GM19395 (cell line): ENCODE results near the gene KIF1B.

Source experiments
- ATAC-seq: cut with Tn5 transposase; IDR thresholded peaks from one replicate; pipeline ENCODE4 v1.9.1; 2021; ENCODE audit warnings: mild to moderate bottlenecking, moderate library complexity; ENCODE audit not compliant: unreplicated experiment

KIF1B gene

DNA sequence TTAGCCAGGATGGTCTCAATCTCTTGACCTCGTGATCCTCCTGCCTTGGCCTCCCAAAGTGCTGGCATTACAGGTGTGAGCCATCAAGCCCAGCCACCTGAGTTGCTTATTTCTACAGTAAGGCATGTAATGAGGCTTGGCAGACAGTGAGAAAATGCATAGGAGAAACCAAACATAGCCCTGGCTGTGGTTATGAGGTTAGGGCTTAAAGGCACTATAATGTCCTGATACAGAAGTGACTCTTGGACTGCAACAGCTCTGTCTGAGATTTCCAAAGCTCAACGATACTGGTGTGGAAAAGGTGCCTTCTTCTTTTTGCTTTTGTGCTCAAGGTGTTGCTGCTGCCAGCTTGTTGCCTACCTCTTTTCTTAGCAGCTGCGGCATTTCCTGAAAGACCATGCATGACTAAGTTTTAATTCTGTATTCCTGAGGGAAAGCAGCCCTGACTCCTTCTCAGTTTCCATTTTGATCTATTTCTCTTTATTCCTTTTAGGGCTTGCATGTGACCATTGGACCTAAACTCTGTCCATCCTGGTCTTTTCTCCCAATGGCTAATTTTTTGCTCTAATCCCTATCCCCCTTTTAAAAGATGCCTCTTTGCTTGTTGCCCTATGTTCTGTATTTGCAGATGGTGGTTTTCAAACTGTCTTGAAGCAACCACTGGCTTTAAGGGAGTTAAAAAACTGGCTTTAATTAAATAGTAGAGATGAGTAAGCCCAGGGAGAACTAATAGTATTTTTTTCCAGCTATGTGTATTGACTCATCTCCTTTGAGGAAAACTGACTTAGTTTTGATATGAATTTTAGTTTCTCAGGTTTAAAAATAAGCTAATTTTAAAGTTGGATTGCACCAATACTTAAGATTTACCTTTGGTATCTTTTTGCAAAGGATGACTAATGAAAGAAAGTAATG lies 70.3 kb downstream of the KIF1B start:
- no peak for ATAC-seq

DNA sequence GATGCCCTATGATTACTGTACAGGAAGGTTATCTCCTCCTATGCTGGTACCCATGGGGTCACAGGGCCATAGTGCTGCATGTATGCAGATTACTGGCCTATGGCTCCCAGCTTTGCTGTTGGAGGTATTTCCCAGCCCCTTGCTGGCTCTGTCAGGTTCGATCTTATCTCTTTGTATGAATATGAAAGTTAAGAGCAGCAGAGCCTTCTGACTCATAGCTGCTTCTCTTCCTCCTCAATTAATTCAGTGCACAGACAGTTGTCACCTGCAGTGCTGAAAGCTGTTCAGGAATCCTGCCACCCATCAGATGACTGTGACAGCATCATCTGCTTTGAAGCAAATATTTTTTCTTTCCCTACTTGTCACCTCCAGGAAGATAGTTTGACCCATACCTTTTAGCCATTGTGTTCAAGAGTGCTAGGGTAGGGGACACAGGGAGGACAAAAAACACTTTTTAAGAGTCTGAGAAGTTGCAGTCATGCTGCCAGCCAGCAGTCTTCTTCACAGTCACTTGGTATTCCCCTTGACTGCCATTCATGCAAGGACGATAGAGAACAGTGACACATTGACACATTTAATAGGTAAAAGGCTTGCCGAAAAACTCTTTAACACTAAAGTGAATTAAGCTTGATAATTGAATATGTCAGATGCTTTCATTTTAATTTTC lies 73.1 kb downstream of the KIF1B start:
- ATAC-seq: peak; percentile 60

DNA sequence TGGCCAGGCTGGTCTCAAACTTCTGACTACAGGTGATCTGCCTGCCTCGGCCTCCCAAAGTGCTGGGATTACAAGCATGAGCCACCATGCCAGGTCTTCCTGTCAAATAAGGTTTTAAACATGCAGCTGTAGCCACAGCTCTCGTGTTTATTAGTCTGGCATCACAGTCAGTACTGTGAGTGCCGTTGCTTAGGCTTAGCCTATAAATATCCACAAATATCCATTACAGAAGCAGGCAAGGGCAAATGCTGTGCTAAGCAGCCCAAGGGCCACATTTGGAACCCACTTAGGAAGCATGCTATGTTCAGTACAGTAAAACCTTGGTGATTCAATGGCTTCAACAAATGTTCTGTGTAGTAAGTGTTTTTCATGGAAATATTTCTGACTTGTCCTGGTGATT lies 75.9 kb downstream of the KIF1B start:
- no peak for ATAC-seq

DNA sequence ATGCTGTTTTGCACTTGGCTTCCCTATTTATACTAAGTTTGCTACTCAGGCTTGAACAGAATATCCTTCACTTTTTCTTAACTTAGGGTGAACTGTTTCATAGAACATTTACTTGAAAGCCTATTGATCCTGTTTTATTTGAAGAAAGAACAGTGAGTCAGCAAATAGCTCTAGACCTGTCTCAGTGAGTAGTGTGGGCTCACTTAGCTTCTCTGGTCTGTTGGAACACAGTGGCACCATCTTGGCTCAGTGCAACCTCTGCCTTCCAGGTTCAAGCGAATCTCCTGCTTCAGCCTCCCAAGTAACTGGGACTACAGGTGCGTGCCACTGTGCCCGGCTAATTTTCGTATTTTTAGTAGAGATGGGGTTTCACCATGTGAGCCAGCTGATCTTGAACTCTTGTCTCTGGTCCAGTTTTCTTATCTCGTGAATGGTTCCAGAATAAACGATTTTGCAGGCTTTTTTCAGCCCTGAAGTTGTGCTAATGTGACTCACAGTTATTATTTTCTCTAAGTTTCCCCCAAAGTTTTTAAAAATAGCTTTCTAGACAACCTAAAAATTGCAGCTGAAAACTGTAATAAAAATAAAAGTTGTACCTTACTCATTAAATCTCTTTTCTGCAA lies 76.8 kb downstream of the KIF1B start:
- ATAC-seq: no peak

DNA sequence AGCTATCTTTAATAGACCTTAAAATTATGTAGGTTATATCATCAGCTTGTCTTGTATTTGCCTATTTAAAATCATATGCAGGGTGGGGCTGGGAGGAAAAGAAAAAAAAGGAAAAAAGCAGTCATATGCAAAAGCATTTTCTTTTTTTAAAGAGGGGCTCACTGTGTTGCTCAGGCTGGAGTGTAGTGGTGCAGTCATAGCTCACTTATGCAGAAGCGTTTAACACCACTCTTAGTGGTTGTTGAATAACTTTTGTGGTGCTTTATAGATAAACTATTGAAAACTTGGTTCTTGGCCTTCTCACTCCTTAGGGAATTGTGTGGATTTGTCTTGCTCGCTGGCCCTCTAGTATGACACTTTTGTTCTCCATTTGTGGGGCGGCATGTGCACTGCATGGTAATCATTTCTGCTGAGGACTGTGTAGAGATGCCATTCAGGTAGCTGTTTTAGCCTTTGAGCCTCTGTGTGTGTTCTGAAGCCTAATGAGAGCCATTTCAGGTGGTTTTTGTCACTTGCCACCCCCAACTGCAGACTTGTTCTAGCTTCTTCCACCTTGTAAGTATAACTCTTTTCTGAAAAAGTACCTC lies 77.8 kb downstream of the KIF1B start:
- no peak for ATAC-seq

DNA sequence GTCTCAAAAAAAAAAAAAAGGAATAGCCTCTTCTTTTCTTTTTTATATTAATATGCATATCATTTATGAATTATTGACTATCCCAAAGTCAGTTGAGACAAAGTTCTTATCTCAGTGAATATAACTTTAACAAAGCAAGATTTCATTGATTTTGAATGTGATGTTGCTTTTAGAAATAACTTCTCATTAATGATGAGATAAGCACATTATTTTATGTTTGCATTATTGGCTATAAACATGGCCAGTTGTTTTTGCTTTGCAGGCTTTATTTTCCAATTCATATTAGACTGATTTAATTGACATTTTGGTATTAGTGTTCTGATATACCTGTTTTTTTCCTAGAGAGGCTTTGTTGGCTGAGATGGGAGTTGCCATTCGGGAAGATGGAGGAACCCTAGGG lies 81.3 kb downstream of the KIF1B start:
- ATAC-seq: no peak

DNA sequence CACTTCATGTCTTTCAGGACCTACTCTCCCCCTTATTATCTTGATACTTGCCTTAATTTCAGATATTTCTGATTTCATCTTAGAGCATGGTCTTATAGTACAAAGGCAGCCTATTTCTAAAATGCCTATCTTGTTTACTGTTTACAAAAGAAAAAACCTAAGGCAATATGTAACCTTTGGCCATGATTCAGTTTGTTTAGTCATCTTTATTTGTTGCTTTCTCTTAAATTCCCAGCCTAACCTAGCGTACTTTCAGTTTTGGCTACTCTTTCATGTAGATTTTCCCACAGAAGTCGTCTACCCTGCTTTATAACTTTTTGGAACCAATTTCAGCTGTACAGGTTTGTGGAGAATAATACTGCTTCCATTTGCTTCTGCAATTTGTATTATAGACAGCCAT lies 81.8 kb downstream of the KIF1B start:
- ATAC-seq: no peak

DNA sequence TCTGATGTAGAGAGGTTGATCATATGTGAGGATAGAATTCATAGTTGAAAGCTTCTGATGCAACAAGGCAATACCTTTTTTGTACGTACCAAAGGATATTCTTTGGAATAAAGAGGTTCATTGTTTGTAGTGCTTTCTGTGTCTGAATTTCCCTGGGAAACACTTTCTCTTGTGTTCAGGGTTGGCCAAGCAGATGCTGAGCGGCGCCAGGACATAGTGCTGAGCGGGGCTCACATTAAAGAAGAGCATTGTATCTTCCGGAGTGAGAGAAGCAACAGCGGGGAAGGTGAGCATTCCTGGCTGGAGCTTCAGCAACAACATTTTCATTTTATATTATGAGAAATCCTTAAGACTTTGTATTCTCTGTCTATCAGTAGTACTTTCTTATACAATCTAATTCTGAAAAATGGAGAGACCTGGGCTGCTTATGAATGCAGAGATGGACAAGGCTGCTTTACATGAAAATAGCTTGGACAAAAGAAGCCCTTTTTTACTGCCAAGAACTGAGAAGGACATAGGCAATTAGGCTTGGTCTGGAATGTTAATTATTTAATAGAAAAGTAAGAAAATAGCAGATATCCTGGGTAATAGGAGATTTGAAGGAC lies 85.2 kb downstream of the KIF1B start:
- ATAC-seq: no peak

DNA sequence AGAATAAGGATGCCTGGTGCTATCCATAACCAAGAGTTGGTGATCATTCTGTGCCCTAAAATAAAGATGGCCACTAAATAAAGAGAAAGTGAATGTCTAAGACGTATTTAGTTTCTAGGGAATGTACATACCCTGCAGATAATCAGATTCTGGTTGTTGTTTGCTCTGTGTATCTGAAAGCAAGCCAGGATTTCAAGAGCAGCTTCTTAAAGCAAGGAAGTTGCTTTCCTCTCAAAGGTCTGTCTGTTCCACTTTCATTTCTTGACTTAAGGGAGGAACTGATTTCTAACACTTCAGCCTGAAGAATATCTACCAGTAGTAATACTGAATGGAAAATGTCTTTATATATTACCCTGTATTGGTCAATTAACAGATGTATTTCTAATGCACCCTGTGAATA lies 88.8 kb downstream of the KIF1B start:
- no peak for ATAC-seq

DNA sequence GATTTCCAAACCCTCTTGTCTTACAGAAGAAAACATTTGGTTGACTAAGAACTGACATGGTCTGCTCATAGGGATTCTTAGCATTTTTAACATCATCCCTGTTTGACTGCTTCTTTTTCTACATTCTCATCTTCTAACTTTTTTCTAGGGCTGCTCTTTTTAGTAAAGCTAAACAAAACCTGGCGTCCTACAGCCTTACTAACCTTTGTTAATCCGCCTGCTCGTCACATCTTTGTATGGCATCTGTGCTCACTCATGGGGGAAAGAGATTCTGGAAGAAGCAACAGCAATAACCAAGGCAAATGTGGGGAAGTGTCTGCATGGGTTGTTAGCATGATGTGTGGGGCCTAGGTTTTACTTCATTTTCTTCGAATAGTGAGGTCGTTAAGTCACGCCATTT lies 92.0 kb downstream of the KIF1B start:
- no peak for ATAC-seq

DNA sequence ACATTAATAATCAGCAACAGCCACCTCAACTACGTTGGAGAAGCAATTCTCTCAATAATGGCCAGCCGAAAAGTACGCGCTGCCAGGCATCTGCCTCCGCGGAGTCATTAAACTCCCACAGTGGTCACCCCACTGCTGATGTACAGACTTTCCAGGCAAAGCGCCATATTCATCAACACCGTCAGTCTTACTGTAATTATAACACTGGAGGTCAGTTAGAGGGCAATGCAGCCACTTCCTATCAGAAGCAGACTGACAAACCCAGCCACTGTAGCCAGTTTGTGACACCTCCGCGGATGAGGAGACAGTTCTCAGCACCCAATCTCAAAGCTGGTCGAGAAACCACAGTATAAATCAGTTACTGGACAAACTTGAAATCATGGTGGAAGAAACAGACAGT lies 93.9 kb downstream of the KIF1B start:
- ATAC-seq: no peak

DNA sequence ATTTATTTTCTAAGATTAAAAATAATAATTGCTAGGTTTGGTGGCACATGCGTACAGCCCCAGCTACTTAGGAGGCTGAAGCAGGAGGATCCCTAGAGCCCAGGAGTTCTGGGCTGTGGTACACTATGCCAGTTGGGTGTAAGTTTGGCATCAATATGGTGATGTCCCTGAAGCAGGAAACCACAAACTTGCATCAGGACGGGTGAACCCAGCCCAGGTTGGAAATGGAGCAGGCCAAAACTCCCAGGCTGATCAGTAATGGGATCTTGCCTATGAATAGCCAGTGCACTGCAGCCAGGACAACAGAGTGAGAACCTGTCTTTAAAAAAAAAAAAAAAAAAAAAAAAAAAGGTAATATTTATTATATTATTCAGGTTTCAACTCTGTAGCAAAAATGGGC lies 96.1 kb downstream of the KIF1B start:
- ATAC-seq: no peak

DNA sequence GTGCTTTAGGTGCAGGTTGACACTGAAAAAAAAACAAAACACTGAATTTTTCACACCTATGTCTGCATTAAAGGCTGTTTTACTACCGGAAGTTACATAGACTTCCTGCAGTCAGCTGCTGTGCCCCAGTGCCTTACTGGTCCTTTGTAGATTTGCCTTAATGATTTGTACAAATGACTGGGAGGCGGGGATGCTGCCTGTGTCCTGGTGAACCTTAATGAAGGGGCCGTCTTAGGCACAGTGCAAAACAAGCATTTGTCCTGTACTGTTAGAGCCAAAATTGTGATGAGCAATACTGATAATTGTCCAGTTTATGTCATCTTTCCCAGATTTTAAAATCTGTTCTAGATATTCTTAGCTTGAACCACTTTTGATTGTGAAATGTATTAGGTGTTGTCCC lies 97.6 kb downstream of the KIF1B start:
- no peak for ATAC-seq

DNA sequence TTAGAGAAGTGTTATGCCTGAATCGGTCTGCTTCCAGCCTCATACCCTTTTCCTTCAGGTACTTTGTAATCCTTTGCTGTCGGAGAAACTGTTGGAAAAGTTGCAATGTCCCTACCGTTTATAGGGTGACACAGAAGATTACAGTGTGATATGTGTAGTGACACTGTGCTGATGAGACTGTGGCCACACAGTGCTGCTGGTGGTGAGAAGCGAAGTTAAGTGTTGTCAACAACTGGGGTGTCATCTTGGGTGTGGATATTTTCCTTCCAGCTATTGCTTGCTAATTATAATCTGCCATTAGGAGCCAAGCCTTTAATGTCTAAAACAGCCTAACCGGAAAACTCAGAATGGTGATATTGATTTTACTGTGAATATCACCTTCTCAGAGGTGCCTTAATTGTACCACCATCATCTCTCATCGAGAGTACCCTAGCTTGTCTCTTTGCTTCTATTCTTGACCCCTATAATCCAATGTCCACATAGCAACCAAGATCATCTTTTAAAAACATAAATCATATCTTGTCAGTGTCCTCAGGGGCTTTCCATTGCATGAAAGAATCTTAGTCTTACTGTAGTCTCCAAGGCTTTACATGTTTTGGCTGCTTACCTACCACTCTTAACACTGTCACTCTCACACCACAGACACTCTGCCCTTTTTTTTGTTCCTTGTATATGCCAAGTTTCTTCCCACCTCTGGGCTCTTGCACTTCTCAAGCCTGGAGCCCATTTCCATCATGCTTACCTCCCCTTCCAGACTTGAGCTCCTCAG lies 99.1 kb downstream of the KIF1B start:
- ATAC-seq: no peak

DNA sequence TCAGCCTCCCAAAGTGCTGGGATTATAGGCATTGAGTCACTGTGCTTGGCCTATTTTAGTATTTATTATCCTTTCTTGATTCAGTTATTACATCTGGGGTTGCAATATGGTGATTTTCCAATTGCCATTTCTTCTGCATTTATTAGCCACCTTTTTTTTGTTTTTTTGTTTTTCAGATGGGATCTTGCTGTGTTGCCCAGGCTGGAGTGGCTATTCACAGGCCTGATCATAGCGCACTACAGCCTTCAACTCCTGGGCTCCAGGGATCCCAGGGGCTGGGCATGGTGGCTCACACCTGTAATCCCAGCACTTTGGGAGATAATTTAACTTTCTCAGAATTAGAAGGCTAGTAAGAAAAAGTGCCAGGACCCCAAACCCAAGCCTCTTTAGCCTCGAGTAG lies 106.4 kb downstream of the KIF1B start:
- no peak for ATAC-seq

DNA sequence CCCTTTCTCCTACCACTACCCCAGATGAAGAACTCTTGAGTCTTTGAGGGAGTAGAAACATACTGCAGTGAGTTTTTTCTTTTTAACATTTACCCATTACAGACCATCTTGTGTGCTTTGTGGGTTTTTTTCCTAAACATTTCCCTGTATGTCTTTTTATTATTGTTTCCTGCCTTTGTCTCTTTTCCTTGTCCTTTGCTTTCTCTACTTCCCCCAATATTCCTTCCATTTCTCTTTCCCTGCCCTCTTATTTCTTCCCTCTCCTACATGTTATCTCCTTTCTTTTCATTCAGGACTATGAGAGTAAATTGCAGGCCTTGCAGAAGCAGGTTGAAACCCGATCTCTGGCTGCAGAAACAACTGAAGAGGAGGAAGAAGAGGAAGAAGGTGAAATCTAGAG lies 109.4 kb downstream of the KIF1B start:
- no peak for ATAC-seq

DNA sequence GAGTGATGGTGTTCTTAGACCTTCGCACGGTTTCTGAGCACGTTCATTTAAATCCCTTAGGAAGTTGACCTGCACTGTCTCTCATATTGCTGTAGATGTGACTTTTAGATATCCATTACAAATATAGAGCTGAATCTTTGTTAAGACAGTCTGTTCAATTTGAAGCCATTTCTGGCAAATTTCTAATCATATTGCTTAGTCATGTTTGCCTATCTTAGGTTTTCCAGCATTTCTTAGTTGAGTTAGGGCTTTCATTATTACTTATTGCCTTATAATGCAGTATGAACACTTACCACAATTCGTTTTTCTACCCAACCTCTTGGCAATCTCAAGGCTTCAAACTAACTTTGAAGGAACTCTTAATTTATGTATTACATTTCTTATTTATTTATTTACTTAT lies 110.0 kb downstream of the KIF1B start:
- no peak for ATAC-seq

DNA sequence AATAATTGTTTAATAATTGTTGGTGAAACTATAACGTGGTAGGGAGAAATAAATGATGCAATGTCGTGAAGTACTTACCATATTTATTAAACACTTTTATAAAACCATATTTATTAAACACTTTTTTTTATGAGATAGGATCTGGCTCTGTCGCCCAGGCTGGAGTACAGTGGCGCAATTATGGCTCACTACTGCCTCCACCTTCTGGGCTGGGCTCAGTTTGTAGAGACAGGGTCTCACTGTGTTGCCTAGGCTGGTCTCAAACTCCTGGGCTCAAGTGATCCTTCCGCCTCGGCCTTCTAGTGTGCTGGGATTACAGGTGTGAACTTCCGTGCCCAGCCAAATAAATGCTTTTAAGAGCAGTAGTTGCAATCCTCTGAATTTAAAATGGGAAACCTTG lies 112.5 kb downstream of the KIF1B start:
- ATAC-seq: no peak

DNA sequence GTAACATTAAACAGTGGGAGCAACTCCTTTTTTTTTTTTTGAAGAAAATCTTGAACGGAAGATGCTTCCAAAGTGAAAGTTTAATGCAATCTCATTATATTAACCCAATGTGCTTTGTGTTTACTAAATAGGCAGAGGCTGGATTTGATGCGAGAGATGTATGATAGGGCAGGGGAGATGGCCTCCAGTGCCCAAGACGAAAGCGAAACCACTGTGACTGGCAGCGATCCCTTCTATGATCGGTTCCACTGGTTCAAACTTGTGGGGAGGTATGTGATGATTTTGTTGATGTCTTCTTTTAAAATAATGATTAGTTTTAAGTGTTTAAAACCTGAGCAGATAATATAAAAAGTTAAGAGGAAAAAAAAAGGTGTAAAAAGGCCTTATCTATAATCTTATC lies 114.3 kb downstream of the KIF1B start:
- no peak for ATAC-seq

DNA sequence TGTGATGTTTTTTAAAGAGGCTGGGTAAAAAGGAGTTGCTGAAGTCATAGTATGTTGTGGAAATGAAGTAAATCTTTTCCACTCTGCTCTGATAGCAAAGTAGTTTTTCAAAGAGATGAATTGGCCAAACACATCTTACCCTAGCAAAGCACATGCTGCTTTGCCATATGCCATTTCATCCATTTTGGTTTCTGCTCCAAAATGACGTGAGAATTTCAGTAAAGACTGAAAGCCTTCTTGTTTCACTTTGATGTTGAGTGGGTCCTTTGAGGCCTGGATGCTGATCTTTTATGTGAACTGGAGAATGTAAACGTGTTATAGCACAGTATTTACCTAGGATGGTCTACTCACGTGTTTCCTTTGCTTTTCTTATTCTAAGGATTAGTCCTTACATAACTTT lies 115.2 kb downstream of the KIF1B start:
- ATAC-seq: no peak

DNA sequence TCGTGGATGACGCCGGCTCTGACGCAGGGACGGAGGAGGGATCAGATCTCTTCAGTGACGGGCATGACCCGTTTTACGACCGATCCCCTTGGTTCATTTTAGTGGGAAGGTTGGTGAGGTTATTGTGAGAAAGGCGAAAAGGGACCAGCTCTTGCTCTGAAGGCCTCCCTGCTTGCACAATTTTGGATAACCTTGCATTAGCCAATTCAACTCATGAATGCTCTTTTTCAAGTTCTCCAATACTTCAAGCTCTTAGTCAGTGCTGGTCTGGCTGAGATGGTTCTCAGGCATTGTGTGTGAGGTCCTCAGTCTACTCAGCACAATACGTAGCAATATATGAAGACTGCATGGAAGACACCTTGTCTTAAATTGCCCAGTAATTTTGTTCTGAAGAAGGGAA lies 115.9 kb downstream of the KIF1B start:
- ATAC-seq: no peak
